IMR-90 (cell line): ENCODE results near the gene FBXL5. TPM values are rescaled to one million over a fixed set of nuclear protein-coding genes. Genes with fewer than 3 reads are reported as not detected.

Source experiments
- ATAC-seq: fragments of 200-7000 bp; cut with Tn5 transposase; 2 replicates; pipeline ENCODE4 v1.9.1; 2020; ENCODE audit warnings: low read depth, mild to moderate bottlenecking, moderate library complexity
- BruUV-seq: library from RNA; stranded (reverse); fragments of 400-500 nt; replicated peaks from 2 replicates; lab custom pipeline; 2021; lab: Mats Ljungman, UMichigan
- CTCF ChIA-PET: fragments of 300-600 bp; formaldehyde crosslinking; extraction: SDS; loops from one replicate; lab custom pipeline; 2021; ENCODE audit warnings: antibody characterized with exemption; lab: Yijun Ruan, JAX
- POLR2A ChIA-PET: fragments of 300-600 bp; sonication (Branson Sonifier 250); formaldehyde crosslinking; loops from one replicate; lab custom pipeline; 2022; ENCODE audit warnings: antibody characterized with exemption; ENCODE audit not compliant: unreplicated experiment; lab: Charles Lee
- DNase-seq: peaks from one replicate; pipeline ENCODE4 v3.0.0; 2013
- H2AFZ ChIP-seq: replicated peaks from 2 replicates; pipeline ENCODE3; 2013; ENCODE audit warnings: low read length, mild to moderate bottlenecking; ENCODE audit not compliant: poor library complexity
- H2AK5ac ChIP-seq: 2 replicates; pipeline ENCODE4 v1.6.1; 2013; ENCODE audit warnings: low read depth, low read length, inconsistent platforms
- H2AK9ac ChIP-seq: replicated peaks from 2 replicates; pipeline ENCODE3; 2013; ENCODE audit warnings: mild to moderate bottlenecking, low read depth, low read length, moderate library complexity; ENCODE audit not compliant: poor library complexity
- H2BK120ac ChIP-seq: 2 replicates; pipeline ENCODE4 v1.6.1; 2013; ENCODE audit warnings: low read depth, low read length, inconsistent platforms
- H2BK15ac ChIP-seq: 3 replicates; pipeline ENCODE4 v1.6.1; 2013; ENCODE audit warnings: low read depth, low read length, inconsistent platforms
- H2BK20ac ChIP-seq: 2 replicates; pipeline ENCODE4 v1.6.1; 2013; ENCODE audit warnings: low read depth, mild to moderate bottlenecking, inconsistent platforms, low read length, moderate library complexity
- H2BK5ac ChIP-seq: 2 replicates; pipeline ENCODE4 v1.6.1; 2013; ENCODE audit warnings: mild to moderate bottlenecking, low read depth, low read length, inconsistent platforms; ENCODE audit not compliant: poor library complexity, severe bottlenecking
- H3K14ac ChIP-seq: replicated peaks from 2 replicates; pipeline ENCODE4 v1.6.1; 2013; ENCODE audit warnings: low read depth, low read length, inconsistent platforms
- H3K18ac ChIP-seq: 2 replicates; pipeline ENCODE4 v1.6.1; 2013; ENCODE audit warnings: low read depth, low read length, control low read depth
- H3K23ac ChIP-seq: 2 replicates; pipeline ENCODE4 v1.6.1; 2013; ENCODE audit warnings: low read depth, low read length, inconsistent platforms
- H3K27ac ChIP-seq: 2 replicates; pipeline ENCODE4 v1.5.1; 2013; ENCODE audit warnings: mild to moderate bottlenecking, control low read depth, low read length; ENCODE audit not compliant: insufficient read depth
- H3K27me3 ChIP-seq: 2 replicates; pipeline ENCODE4 v1.6.1; 2013; ENCODE audit warnings: low read length; ENCODE audit not compliant: control insufficient read depth, insufficient read depth
- H3K36me3 ChIP-seq: 2 replicates; pipeline ENCODE4 v1.6.1; 2013; ENCODE audit warnings: low read length, mixed read lengths; ENCODE audit not compliant: control insufficient read depth, insufficient read depth
- H3K4ac ChIP-seq: 2 replicates; pipeline ENCODE4 v1.6.1; 2013; ENCODE audit warnings: low read depth, low read length, inconsistent platforms
- H3K4me1 ChIP-seq: 2 replicates; pipeline ENCODE4 v1.6.1; 2013; ENCODE audit warnings: low read length, mixed read lengths; ENCODE audit not compliant: control insufficient read depth, insufficient read depth
- H3K4me2 ChIP-seq: 2 replicates; pipeline ENCODE4 v1.6.1; 2013; ENCODE audit warnings: low read depth, mild to moderate bottlenecking, control low read depth, low read length, moderate library complexity
- H3K4me3 ChIP-seq: 2 replicates; pipeline ENCODE4 v1.5.1; 2013; ENCODE audit warnings: low read depth, mild to moderate bottlenecking, control low read depth, low read length, moderate library complexity; ENCODE audit not compliant: insufficient read depth
- H3K56ac ChIP-seq: 2 replicates; pipeline ENCODE4 v1.6.1; 2013; ENCODE audit warnings: low read length, inconsistent platforms; ENCODE audit not compliant: insufficient read depth; ENCODE audit errors: extremely low read depth
- H3K79me1 ChIP-seq, 2 experiments: 2 replicates each; pipeline ENCODE4 v1.6.1; 2013; ENCODE audit warnings: low read length in 2 of 2, inconsistent platforms in 1 of 2, low read depth in 1 of 2
- H3K9ac ChIP-seq: 2 replicates; pipeline ENCODE4 v1.6.1; 2013; ENCODE audit warnings: low read depth, low read length, control low read depth
- H3K9me1 ChIP-seq: 2 replicates; pipeline ENCODE4 v1.6.1; 2013; ENCODE audit warnings: low read length, inconsistent platforms; ENCODE audit not compliant: insufficient read depth
- H3K9me3 ChIP-seq: 2 replicates; pipeline ENCODE4 v1.6.1; 2013; ENCODE audit warnings: low read length; ENCODE audit not compliant: control insufficient read depth, insufficient read depth
- H4K20me1 ChIP-seq: 2 replicates; pipeline ENCODE4 v1.6.1; 2013; ENCODE audit warnings: low read length, inconsistent platforms; ENCODE audit not compliant: insufficient read depth
- H4K5ac ChIP-seq: 2 replicates; pipeline ENCODE4 v1.6.1; 2013; ENCODE audit warnings: mild to moderate bottlenecking, low read depth, low read length, control low read depth
- H4K8ac ChIP-seq, 2 experiments: 2 replicates each; pipeline ENCODE4 v1.6.1; 2013; ENCODE audit warnings: low read depth in 2 of 2, low read length in 2 of 2, control low read depth in 1 of 2, inconsistent platforms in 1 of 2
- H4K91ac ChIP-seq: 2 replicates; pipeline ENCODE4 v1.6.1; 2013; ENCODE audit warnings: low read depth, low read length, inconsistent platforms; ENCODE audit not compliant: insufficient read depth
- BHLHE40 ChIP-seq: fragments of 150-350 bp; IDR thresholded peaks from 2 replicates; pipeline ENCODE4 v1.6.1; 2016; ENCODE audit warnings: mild to moderate bottlenecking, low read depth, low read length
- CEBPB ChIP-seq: IDR thresholded peaks from 2 replicates; pipeline ENCODE4 v1.6.1; 2012; ENCODE audit warnings: low read depth, low read length, improper control_type of control experiment
- CTCF ChIP-seq: conservative IDR thresholded peaks from 2 replicates; pipeline ENCODE4 v1.5.1; 2012; ENCODE audit warnings: mild to moderate bottlenecking, low read depth, low read length, improper control_type of control experiment
- ELK1 ChIP-seq: fragments of 150-350 bp; IDR thresholded peaks from 2 replicates; pipeline ENCODE4 v1.6.1; 2016; ENCODE audit warnings: low read depth, mild to moderate bottlenecking, low read length, moderate library complexity, borderline replicate concordance
- FOS ChIP-seq: fragments of 150-350 bp; IDR thresholded peaks from 2 replicates; pipeline ENCODE4 v1.6.1; 2016; ENCODE audit warnings: low read depth, low read length
- MAFK ChIP-seq: IDR thresholded peaks from 2 replicates; pipeline ENCODE4 v1.6.1; 2012; ENCODE audit warnings: low read depth, low read length, improper control_type of control experiment
- MAZ ChIP-seq: IDR thresholded peaks from 2 replicates; pipeline ENCODE4 v1.6.1; 2012; ENCODE audit warnings: low read depth, mild to moderate bottlenecking, low read length, improper control_type of control experiment, moderate library complexity, borderline replicate concordance
- MXI1 ChIP-seq: IDR thresholded peaks from 2 replicates; pipeline ENCODE4 v1.6.1; 2012; ENCODE audit warnings: low read depth, mild to moderate bottlenecking, low read length, moderate library complexity, borderline replicate concordance
- NFE2L2 ChIP-seq: fragments of 150-350 bp; IDR thresholded peaks from 2 replicates; pipeline ENCODE4 v1.6.1; 2016; ENCODE audit warnings: low read depth, mild to moderate bottlenecking, low read length
- RAD21 ChIP-seq: IDR thresholded peaks from 2 replicates; pipeline ENCODE4 v1.6.1; 2012; ENCODE audit warnings: low read length, improper control_type of control experiment
- RCOR1 ChIP-seq: IDR thresholded peaks from 2 replicates; pipeline ENCODE4 v1.6.1; 2012; ENCODE audit warnings: mild to moderate bottlenecking, low read length, improper control_type of control experiment; ENCODE audit not compliant: insufficient replicate concordance
- RFX5 ChIP-seq: IDR thresholded peaks from 2 replicates; pipeline ENCODE4 v1.8.0; 2012; ENCODE audit warnings: low read depth, mild to moderate bottlenecking, low read length, moderate library complexity
- SMC3 ChIP-seq: fragments of 150-350 bp; IDR thresholded peaks from 2 replicates; pipeline ENCODE4 v1.6.1; 2016; ENCODE audit warnings: low read depth, mild to moderate bottlenecking, antibody characterized with exemption, low read length, moderate library complexity
- WGBS, 2 experiments: methylation state at CpG; one replicate each; pipeline versions ENCODE4 v1.1.5 to v1.1.7; 2013; ENCODE audit warnings: missing lambda C conversion rate in 2 of 2; ENCODE audit not compliant: insufficient read length in 1 of 2; ENCODE audit errors: extremely low coverage in 2 of 2; 5-methylcytosine and 5-hydroxymethylcytosine counted together
- dilution Hi-C: fragments of 300-500 bp; cut with HindIII; formaldehyde crosslinking; loops from one replicate; pipeline ENCODE4 v1.14.3; 2018; ENCODE audit warnings: low sequenced_read_pairs; ENCODE audit not compliant: unreplicated experiment
- in situ Hi-C: fragments of 300-500 bp; cut with MboI; formaldehyde crosslinking; loops from 3 replicates; pipeline ENCODE4 v1.14.3; 2019; ENCODE audit warnings: low sequenced_read_pairs, inconsistent platforms, mixed read lengths
- intact Hi-C: fragments of 100-400 bp; cut with micrococcal nuclease; formaldehyde crosslinking; loops from 2 replicates; pipeline ENCODE4 v1.10.0; 2022
- polyA plus RNA-seq, 3 experiments: library from polyadenylated mRNA; depleted of rRNA; stranded (reverse); fragments of >200 nt; gene quantifications; 2 replicates each; pipeline ENCODE4 v1.2.3, GENCODE V29; 2012; ENCODE audit warnings: low replicate concordance in 1 of 3
- total RNA-seq: library from RNA; depleted of rRNA; stranded (reverse); fragments of >200 nt; gene quantifications from 2 replicates; pipeline ENCODE4 v1.2.3, GENCODE V29; 2012

FBXL5 gene
- total and polyA plus RNA-seq, 2 of the 4 experiments (the other 2 are of a cell fraction) = 20.3 to 62.6 TPM

- no peak overlapping the region for H3K56ac ChIP-seq
- no peak overlapping the region; the same call in 2 of the 3 replicates for H2BK15ac ChIP-seq
- no CpG with 5 or more reads among the region's 6 CpGs for WGBS, 2 experiments
- ChIA-PET CTCF (no interaction called here), POLR2A (no interaction called here)
- H3K27ac ChIP-seq = no peak overlapping the region
- ATAC-seq (no peak), DNase-seq (no peak)
- peaks cover 7 to 31% of the 10 kb centered on the region in 2 experiments for H3K79me1 ChIP-seq
- peaks cover 6% of the 10 kb centered on the region for H3K4me1 ChIP-seq
- BruUV-seq = no TSS peak
- H2BK20ac ChIP-seq = no peak overlapping the region
- no peak overlapping the region for H3K23ac ChIP-seq
- H4K20me1 ChIP-seq = no peaks in the 10 kb centered on the region
- 0 out of 2 replicates have a peak, but pooled peaks cover 2% of the 10 kb centered on the region for H3K36me3 ChIP-seq
- no peak overlapping the region for H3K18ac ChIP-seq
- in situ Hi-C loops (loop anchor here (25.0 kb wide), 1 partner anchor 665 kb away; the partner anchor contains the start of gene CPEB2), dilution Hi-C loops (no loop called here), intact Hi-C loops (no loop called here)
- H2AFZ ChIP-seq = no peak overlapping the region
- H2BK5ac ChIP-seq = peak overlapping the region; percentile 11
- H3K4me3 ChIP-seq = no peak overlapping the region
- no peak overlapping the region for H3K4me2 ChIP-seq
- no peak overlapping the region for H4K8ac ChIP-seq
- no peak overlapping the region for H2BK120ac ChIP-seq
- no peaks in the 10 kb centered on the region for H3K27me3 ChIP-seq
- H3K4ac ChIP-seq = no peak overlapping the region
- peaks cover 7% of the 10 kb centered on the region for H3K9me1 ChIP-seq
- H3K9me3 ChIP-seq = no peaks in the 10 kb centered on the region
- H3K14ac ChIP-seq = no peak overlapping the region
- H2AK9ac ChIP-seq = no peak overlapping the region
- H4K91ac ChIP-seq = no peak overlapping the region
- no peak overlapping the region for H4K5ac ChIP-seq
- TF ChIP-seq CTCF (no peak), BHLHE40 (no peak), ELK1 (no peak), RFX5 (no peak), NFE2L2 (no peak), MAFK (no peak), MAZ (no peak), MXI1 (no peak), CEBPB (no peak), SMC3 (no peak), RCOR1 (no peak), RAD21 (no peak), FOS (no peak)
- no peak overlapping the region for H2AK5ac ChIP-seq
- H3K9ac ChIP-seq = no peak overlapping the region
Observed at GRCh38 chr4:15676899-15677298, 21.7 kb upstream of the FBXL5 start.
